Mesodermal cell (in vitro differentiated cells): ENCODE results near the gene KIF1A.

ENCODE experiments used
- H3K27ac ChIP-seq: 2 replicates; pipeline ENCODE4 v1.7.0; 2013; ENCODE audit warnings: mild to moderate bottlenecking, low read depth, low read length, moderate library complexity; ENCODE audit not compliant: severe bottlenecking
- H3K36me3 ChIP-seq: 2 replicates; pipeline ENCODE4 v1.7.1; 2013; ENCODE audit warnings: mild to moderate bottlenecking, low read length, moderate library complexity; ENCODE audit not compliant: control insufficient read depth, insufficient read depth
- H3K4me1 ChIP-seq: one replicate; pipeline ENCODE4 v1.7.1; 2013; ENCODE audit warnings: mild to moderate bottlenecking, low read length; ENCODE audit not compliant: insufficient read depth, control insufficient read depth, poor library complexity, severe bottlenecking
- H3K4me3 ChIP-seq: 2 replicates; pipeline ENCODE4 v1.7.0; 2013; ENCODE audit warnings: low read length, control low read depth, mild to moderate bottlenecking; ENCODE audit not compliant: insufficient read depth, poor library complexity, severe bottlenecking; ENCODE audit errors: extremely low read depth
- H3K9me3 ChIP-seq: 2 replicates; pipeline ENCODE4 v1.7.1; 2013; ENCODE audit warnings: mild to moderate bottlenecking, low read length, moderate library complexity; ENCODE audit not compliant: control insufficient read depth
- WGBS, 2 experiments: methylation state at CpG; one replicate each; pipeline ENCODE4 v1.1.5; 2013; ENCODE audit warnings: missing lambda C conversion rate in 2 of 2; ENCODE audit not compliant: insufficient coverage in 2 of 2; 5-methylcytosine and 5-hydroxymethylcytosine counted together

The KIF1A gene

GRCh38 chr2:240720686-240721595 is 99.1 kb downstream of the KIF1A start:
- H3K36me3 ChIP-seq = no peaks in the 10 kb centered on the region
- WGBS, 2 experiments = 94 to 95% methylated on average over 19 of the region's 25 CpGs

GRCh38 chr2:240719676-240720545 is 100.1 kb downstream of the KIF1A start:
- H3K9me3 ChIP-seq = no peaks in the 10 kb centered on the region
- H3K4me3 ChIP-seq = no peak overlapping the region
- no peaks in the 10 kb centered on the region for H3K36me3 ChIP-seq
- no peaks in the 10 kb centered on the region for H3K4me1 ChIP-seq
- H3K27ac ChIP-seq = no peak overlapping the region
- 89 to 92% methylated on average over 23 to 24 of the region's 25 CpGs for WGBS, 2 experiments

More at GRCh38 chr2:240720686-240721595, 99.1 kb downstream of the KIF1A start:
- H3K4me1 ChIP-seq = no peaks in the 10 kb centered on the region
- no peak overlapping the region for H3K4me3 ChIP-seq
- H3K9me3 ChIP-seq = no peaks in the 10 kb centered on the region
- H3K27ac ChIP-seq = no peak overlapping the region

GRCh38 chr2:240718896-240719490 is 101.0 kb downstream of the KIF1A start:
- Histone ChIP-seq H3K4me3 (no peak overlapping the region), H3K27ac (no peak overlapping the region), H3K9me3 (no peaks in the 10 kb centered on the region), H3K36me3 (no peaks in the 10 kb centered on the region), H3K4me1 (no peaks in the 10 kb centered on the region)
- WGBS, 2 experiments = 91 to 95% methylated on average over 22 to 25 of the region's 25 CpGs

- 93 to 94% methylated on average over 22 to 23 of the region's 31 CpGs for WGBS, 2 experiments
- no peaks in the 10 kb centered on the region for H3K9me3 ChIP-seq
- H3K4me1 ChIP-seq = no peaks in the 10 kb centered on the region
- H3K27ac ChIP-seq = no peak overlapping the region
- H3K36me3 ChIP-seq = no peaks in the 10 kb centered on the region
- no peak overlapping the region for H3K4me3 ChIP-seq
These were observed 102.1 kb downstream of the KIF1A start for GRCh38 chr2:240717681-240718581.

- Histone ChIP-seq H3K4me1 (no peaks in the 10 kb centered on the region), H3K9me3 (no peaks in the 10 kb centered on the region), H3K36me3 (no peaks in the 10 kb centered on the region), H3K4me3 (no peak overlapping the region), H3K27ac (no peak overlapping the region)
- WGBS, 2 experiments = 90 to 92% methylated on average over 15 to 16 of the region's 18 CpGs
These were observed 102.8 kb downstream of the KIF1A start for GRCh38 chr2:240717181-240717641.

- 92 to 95% methylated on average over 13 to 21 of the region's 23 CpGs for WGBS, 2 experiments
- no peaks in the 10 kb centered on the region for H3K36me3 ChIP-seq
- no peak overlapping the region for H3K4me3 ChIP-seq
- no peak overlapping the region for H3K27ac ChIP-seq
- H3K9me3 ChIP-seq = no peaks in the 10 kb centered on the region
- H3K4me1 ChIP-seq = no peaks in the 10 kb centered on the region
These were observed 103.8 kb downstream of the KIF1A start for GRCh38 chr2:240716130-240716798.

GRCh38 chr2:240714747-240715725 is 105.0 kb downstream of the KIF1A start:
- Histone ChIP-seq H3K4me3 (no peak overlapping the region), H3K9me3 (no peaks in the 10 kb centered on the region), H3K36me3 (no peaks in the 10 kb centered on the region), H3K27ac (no peak overlapping the region), H3K4me1 (no peaks in the 10 kb centered on the region)
- WGBS, 2 experiments = 88 to 89% methylated on average over 17 to 23 of the region's 23 CpGs

- Histone ChIP-seq H3K9me3 (no peaks in the 10 kb centered on the region), H3K36me3 (no peaks in the 10 kb centered on the region), H3K4me3 (no peak overlapping the region), H3K4me1 (no peaks in the 10 kb centered on the region), H3K27ac (no peak overlapping the region)
- WGBS, 2 experiments = 91 to 93% methylated on average over 25 to 26 of the region's 26 CpGs
These were observed 105.9 kb downstream of the KIF1A start for GRCh38 chr2:240713928-240714746.
